ENCODE data around the gene PARD3B. TPM values are rescaled to one million over a fixed set of nuclear protein-coding genes. Genes with fewer than 3 reads are reported as not detected.

Gene PARD3B
- total RNA-seq, 1 donor from 2014 or later, result 0.66 TPM

- H3K4me3 Mint-ChIP-seq (ENCODE audit: unreplicated experiment), result no peak overlapping the region
- H3K27ac Mint-ChIP-seq (ENCODE audit: unreplicated experiment), result no peak overlapping the region
- H3K4me1 Mint-ChIP-seq (ENCODE audit: low read depth, unreplicated experiment), result peaks cover 17% of the 10 kb centered on the region
- TF ChIP-seq CTCF (IDR thresholded peaks at IDR 0.05; ENCODE audit: partially characterized antibody, unreplicated experiment), result no peak
- no peak for DNase-seq
- H3K9me3 Mint-ChIP-seq (ENCODE audit: unreplicated experiment), result no peaks in the 10 kb centered on the region
- peaks cover 11% of the 10 kb centered on the region for H3K36me3 Mint-ChIP-seq (ENCODE audit: unreplicated experiment)
- peaks cover 3% of the 10 kb centered on the region for H3K27me3 Mint-ChIP-seq (ENCODE audit: unreplicated experiment)
Observed at GRCh38 chr2:204825681-204826080, 280.4 kb downstream of the PARD3B start.

GRCh38 chr2:204827701-204828590, 282.7 kb downstream of the PARD3B start:
- no peaks in the 10 kb centered on the region for H3K27me3 Mint-ChIP-seq (ENCODE audit: unreplicated experiment)
- no peaks in the 10 kb centered on the region for H3K9me3 Mint-ChIP-seq (ENCODE audit: unreplicated experiment)
- peak overlapping the region; percentile 46 for H3K4me3 Mint-ChIP-seq (ENCODE audit: unreplicated experiment)
- peaks cover 4% of the 10 kb centered on the region for H3K36me3 Mint-ChIP-seq (ENCODE audit: unreplicated experiment)
- H3K27ac Mint-ChIP-seq (ENCODE audit: unreplicated experiment), result no peak overlapping the region
- DNase-seq, result no peak
- TF ChIP-seq CTCF (IDR thresholded peaks at IDR 0.05; ENCODE audit: partially characterized antibody, unreplicated experiment), result no peak
- peaks cover 17% of the 10 kb centered on the region for H3K4me1 Mint-ChIP-seq (ENCODE audit: low read depth, unreplicated experiment)

GRCh38 chr2:204834716-204835384, 289.6 kb downstream of the PARD3B start:
- TF ChIP-seq CTCF (IDR thresholded peaks at IDR 0.05; ENCODE audit: partially characterized antibody, unreplicated experiment), result no peak
- H3K9me3 Mint-ChIP-seq (ENCODE audit: unreplicated experiment), result no peaks in the 10 kb centered on the region
- peaks cover 3% of the 10 kb centered on the region for H3K36me3 Mint-ChIP-seq (ENCODE audit: unreplicated experiment)
- H3K27ac Mint-ChIP-seq (ENCODE audit: unreplicated experiment), result no peak overlapping the region
- no peaks in the 10 kb centered on the region for H3K4me1 Mint-ChIP-seq (ENCODE audit: low read depth, unreplicated experiment)
- H3K27me3 Mint-ChIP-seq (ENCODE audit: unreplicated experiment), result no peaks in the 10 kb centered on the region
- H3K4me3 Mint-ChIP-seq (ENCODE audit: unreplicated experiment), result no peak overlapping the region
- no peak for DNase-seq

- Mint-ChIP-seq H3K4me1 (ENCODE audit: low read depth, unreplicated experiment) (no peaks in the 10 kb centered on the region), H3K27ac (ENCODE audit: unreplicated experiment) (no peak overlapping the region), H3K4me3 (ENCODE audit: unreplicated experiment) (no peak overlapping the region), H3K9me3 (ENCODE audit: unreplicated experiment) (no peaks in the 10 kb centered on the region), H3K36me3 (ENCODE audit: unreplicated experiment) (no peaks in the 10 kb centered on the region), H3K27me3 (ENCODE audit: unreplicated experiment) (no peaks in the 10 kb centered on the region)
- TF ChIP-seq CTCF (IDR thresholded peaks at IDR 0.05; ENCODE audit: partially characterized antibody, unreplicated experiment), result no peak
- DNase-seq, result no peak
Observed at GRCh38 chr2:204835786-204836185, 290.5 kb downstream of the PARD3B start.

GRCh38 chr2:204840504-204840903, 295.2 kb downstream of the PARD3B start:
- no peak overlapping the region for H3K27ac Mint-ChIP-seq (ENCODE audit: unreplicated experiment)
- H3K27me3 Mint-ChIP-seq (ENCODE audit: unreplicated experiment), result no peaks in the 10 kb centered on the region
- no peak for DNase-seq

More at GRCh38 chr2:204840504-204840903, 295.2 kb downstream of the PARD3B start:
- Mint-ChIP-seq H3K4me3 (ENCODE audit: unreplicated experiment) (no peak overlapping the region), H3K36me3 (ENCODE audit: unreplicated experiment) (no peaks in the 10 kb centered on the region), H3K4me1 (ENCODE audit: low read depth, unreplicated experiment) (peaks cover 3% of the 10 kb centered on the region), H3K9me3 (ENCODE audit: unreplicated experiment) (no peaks in the 10 kb centered on the region)
- TF ChIP-seq CTCF (IDR thresholded peaks at IDR 0.05; ENCODE audit: partially characterized antibody, unreplicated experiment), result no peak
